HepG2 (cell line): Measurements from ENCODE around the gene CORO1A. TPM values are rescaled to one million over a fixed set of nuclear protein-coding genes. Genes with fewer than 3 reads are reported as not detected.
A peak's percentile ranks its signal among the peaks of the same experiment; 100 is the strongest.

Experiments used
- MAZ ChIP-seq, 2 experiments: sonication (generic) in 1 of 2; formaldehyde crosslinking in 1 of 2; IDR thresholded peaks; 2 replicates each; pipeline versions ENCODE4 v1.5.0 to v1.6.1; 2012 to 2020; ENCODE audit warnings: low read depth in 2 of 2, mild to moderate bottlenecking in 2 of 2, borderline replicate concordance in 1 of 2, improper control_type of control experiment in 1 of 2, low read length in 1 of 2, missing genetic modification reagents in 1 of 2, moderate library complexity in 1 of 2
- PAXIP1 ChIP-seq: sonication (generic); formaldehyde crosslinking; conservative IDR thresholded peaks from 2 replicates; pipeline ENCODE4 v1.4.0; 2020; ENCODE audit warnings: mild to moderate bottlenecking, missing genetic modification reagents, moderate library complexity
- SP5 ChIP-seq: IDR thresholded peaks from 2 replicates; pipeline ENCODE4 v1.6.1; 2016; ENCODE audit warnings: low read depth, borderline replicate concordance
- TBX2 ChIP-seq: sonication (generic); formaldehyde crosslinking; IDR thresholded peaks from 2 replicates; pipeline ENCODE4 v1.5.0; 2020; ENCODE audit warnings: missing genetic modification reagents, mild to moderate bottlenecking, borderline replicate concordance
- U2AF1 ChIP-seq: fragments of 200-400 bp; formaldehyde crosslinking; optimal IDR thresholded peaks from 2 replicates; pipeline ENCODE3; 2017; ENCODE audit warnings: mild to moderate bottlenecking, low read depth, low read length
- ZFY ChIP-seq: sonication (generic); formaldehyde crosslinking; IDR thresholded peaks from 2 replicates; pipeline ENCODE4 v1.4.0; 2020; ENCODE audit warnings: missing genetic modification reagents
- ZMAT3 ChIP-seq: sonication (generic); formaldehyde crosslinking; conservative IDR thresholded peaks from 2 replicates; pipeline ENCODE4 v1.7.0; 2021; ENCODE audit warnings: missing genetic modification reagents
- ZNF263 ChIP-seq: sonication (generic); formaldehyde crosslinking; IDR thresholded peaks from 2 replicates; pipeline ENCODE4 v1.4.0; 2020; ENCODE audit warnings: missing genetic modification reagents
- ZNF557 ChIP-seq: sonication (generic); formaldehyde crosslinking; IDR thresholded peaks from 2 replicates; pipeline ENCODE4 v1.4.0; 2020; ENCODE audit warnings: missing genetic modification reagents
- ZNF570 ChIP-seq: sonication (generic); formaldehyde crosslinking; IDR thresholded peaks from 2 replicates; pipeline ENCODE4 v1.4.0; 2020; ENCODE audit warnings: mild to moderate bottlenecking, missing genetic modification reagents, borderline replicate concordance
- ZNF572 ChIP-seq: sonication (generic); formaldehyde crosslinking; IDR thresholded peaks from 2 replicates; pipeline ENCODE4 v1.5.1; 2020; ENCODE audit warnings: mild to moderate bottlenecking, missing genetic modification reagents
- ZNF75D ChIP-seq: sonication (generic); formaldehyde crosslinking; IDR thresholded peaks from 2 replicates; pipeline ENCODE4 v1.8.1; 2023; ENCODE audit warnings: missing genetic modification reagents, mild to moderate bottlenecking, borderline replicate concordance
- ZSCAN20 ChIP-seq: sonication (generic); formaldehyde crosslinking; IDR thresholded peaks from 2 replicates; pipeline ENCODE4 v1.4.0; 2020; ENCODE audit warnings: missing genetic modification reagents, mild to moderate bottlenecking, borderline replicate concordance
- polyA plus RNA-seq, 8 experiments: library from polyadenylated mRNA; depleted of rRNA in 3 of 8; stranded (reverse) in 7 of 8; unstranded in 1 of 8; fragments of >200 nt; fragmentation: Illumina TruSeq in 4 of 8; extraction: Trizol in 4 of 8; gene quantifications; 2 replicates each; pipeline versions ENCODE4 v1.2.1 to v1.2.3, GENCODE V29; 2011 to 2016; ENCODE audit warnings: low read depth in 4 of 8, missing spikeins in 1 of 8, mixed read lengths in 1 of 8; ENCODE audit not compliant: insufficient read depth in 1 of 8
- total RNA-seq, 5 experiments: library from RNA; depleted of rRNA; stranded (reverse); fragments of >200 nt; fragmentation: Illumina TruSeq; extraction: Trizol; gene quantifications; 2 replicates each; pipeline ENCODE4 v1.2.3, GENCODE V29; 2016; ENCODE audit warnings: low read depth in 1 of 5
- TF ChIP-seq, protein P1 (sequence below): sonication (generic); formaldehyde crosslinking; IDR thresholded peaks from 2 replicates; pipeline ENCODE4 v1.4.0; 2020; ENCODE audit warnings: missing genetic modification reagents
- TF ChIP-seq, protein P2 (sequence below): IDR thresholded peaks from 2 replicates; pipeline ENCODE4 v1.4.0; 2020; ENCODE audit warnings: mild to moderate bottlenecking, missing genetic modification reagents
- TF ChIP-seq, protein P3 (sequence below): IDR thresholded peaks from 2 replicates; pipeline ENCODE4 v1.6.1; 2016; ENCODE audit warnings: low read depth, control low read depth

The CORO1A gene
- total and polyA plus RNA-seq, 2 of the 13 experiments (the other 11 are each of a cell fraction or from before 2014, with no cell fraction given) = 6.5 to 12.9 TPM

DNA sequence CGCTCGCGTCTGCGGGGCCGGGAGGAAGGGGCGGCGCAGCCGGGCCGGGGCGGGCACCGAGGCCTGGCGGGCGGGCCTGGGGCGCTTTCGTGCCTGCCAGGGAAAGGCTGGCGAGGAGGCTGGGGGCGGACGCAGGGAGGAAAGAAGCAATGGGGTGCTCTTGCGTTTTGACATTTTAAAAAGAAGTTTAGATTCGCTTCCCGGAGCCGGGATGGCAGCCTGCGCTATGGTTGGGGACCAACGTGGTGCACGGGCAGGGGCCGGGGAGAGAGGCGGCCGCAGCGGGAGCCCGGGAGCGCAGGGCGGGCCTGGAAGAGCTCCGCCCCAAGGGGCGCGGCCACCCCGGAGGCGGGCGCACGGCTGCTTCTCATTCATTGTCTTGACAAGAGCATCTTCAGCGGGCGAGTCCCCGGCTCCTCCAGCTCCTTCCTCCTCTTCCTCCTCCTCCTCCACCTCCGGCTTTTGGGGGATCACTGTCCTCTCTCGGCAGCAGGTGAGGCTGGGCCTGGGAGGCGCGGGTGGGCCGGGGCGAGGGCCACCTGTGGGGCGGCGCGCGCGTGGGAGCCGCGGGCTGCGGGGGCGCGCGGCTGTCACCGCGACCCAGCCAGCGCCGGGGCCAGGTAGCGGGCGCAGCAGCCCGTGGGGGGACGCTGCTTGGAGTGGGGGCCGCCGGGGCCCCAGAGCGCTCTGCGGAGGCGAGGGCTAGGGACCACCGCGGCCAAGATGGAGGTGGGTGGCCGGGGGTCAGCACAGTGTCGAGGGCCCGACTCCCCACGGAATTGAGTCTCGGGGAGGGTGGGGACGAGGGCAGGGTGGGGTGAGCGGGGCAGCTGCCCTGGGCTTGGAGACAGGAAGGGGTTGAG is at the start of gene CORO1A (continued):
- TF ChIP-seq PAXIP1 (CRISPR knock-in tag) = 0 out of 2 replicates have a peak, but pooled peaks have one; percentile 17
- TF ChIP-seq, protein P1, sequence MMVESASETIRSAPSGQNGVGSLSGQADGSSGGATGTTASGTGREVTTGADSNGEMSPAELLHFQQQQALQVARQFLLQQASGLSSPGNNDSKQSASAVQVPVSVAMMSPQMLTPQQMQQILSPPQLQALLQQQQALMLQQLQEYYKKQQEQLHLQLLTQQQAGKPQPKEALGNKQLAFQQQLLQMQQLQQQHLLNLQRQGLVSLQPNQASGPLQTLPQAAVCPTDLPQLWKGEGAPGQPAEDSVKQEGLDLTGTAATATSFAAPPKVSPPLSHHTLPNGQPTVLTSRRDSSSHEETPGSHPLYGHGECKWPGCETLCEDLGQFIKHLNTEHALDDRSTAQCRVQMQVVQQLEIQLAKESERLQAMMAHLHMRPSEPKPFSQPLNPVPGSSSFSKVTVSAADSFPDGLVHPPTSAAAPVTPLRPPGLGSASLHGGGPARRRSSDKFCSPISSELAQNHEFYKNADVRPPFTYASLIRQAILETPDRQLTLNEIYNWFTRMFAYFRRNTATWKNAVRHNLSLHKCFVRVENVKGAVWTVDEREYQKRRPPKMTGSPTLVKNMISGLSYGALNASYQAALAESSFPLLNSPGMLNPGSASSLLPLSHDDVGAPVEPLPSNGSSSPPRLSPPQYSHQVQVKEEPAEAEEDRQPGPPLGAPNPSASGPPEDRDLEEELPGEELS = no peak
- TF ChIP-seq ZNF263 (CRISPR knock-in tag) = peak; percentile 18; the same call in 1 of the 2 replicates
- peak; percentile 65 for TF ChIP-seq SP5 (CRISPR knock-in tag)
- TF ChIP-seq U2AF1 = no peak
- peak; percentile 58 for TF ChIP-seq TBX2 (CRISPR knock-in tag)
- peak; percentile 77; the same call in 1 of the 2 replicates for TF ChIP-seq ZMAT3 (CRISPR knock-in tag)
- TF ChIP-seq ZNF570 = no peak
- peak; percentile 87 for TF ChIP-seq ZFY (CRISPR knock-in tag)
- TF ChIP-seq ZNF75D (CRISPR knock-in tag) = no peak
- no peak for TF ChIP-seq MAZ (IDR thresholded peaks at IDR 0.05; ENCODE audit: borderline replicate concordance, low read depth, low read length)
- TF ChIP-seq MAZ (CRISPR knock-in tag; IDR thresholded peaks at IDR 0.05; ENCODE audit: low read depth) = peak; percentile 60
- TF ChIP-seq, protein P2, sequence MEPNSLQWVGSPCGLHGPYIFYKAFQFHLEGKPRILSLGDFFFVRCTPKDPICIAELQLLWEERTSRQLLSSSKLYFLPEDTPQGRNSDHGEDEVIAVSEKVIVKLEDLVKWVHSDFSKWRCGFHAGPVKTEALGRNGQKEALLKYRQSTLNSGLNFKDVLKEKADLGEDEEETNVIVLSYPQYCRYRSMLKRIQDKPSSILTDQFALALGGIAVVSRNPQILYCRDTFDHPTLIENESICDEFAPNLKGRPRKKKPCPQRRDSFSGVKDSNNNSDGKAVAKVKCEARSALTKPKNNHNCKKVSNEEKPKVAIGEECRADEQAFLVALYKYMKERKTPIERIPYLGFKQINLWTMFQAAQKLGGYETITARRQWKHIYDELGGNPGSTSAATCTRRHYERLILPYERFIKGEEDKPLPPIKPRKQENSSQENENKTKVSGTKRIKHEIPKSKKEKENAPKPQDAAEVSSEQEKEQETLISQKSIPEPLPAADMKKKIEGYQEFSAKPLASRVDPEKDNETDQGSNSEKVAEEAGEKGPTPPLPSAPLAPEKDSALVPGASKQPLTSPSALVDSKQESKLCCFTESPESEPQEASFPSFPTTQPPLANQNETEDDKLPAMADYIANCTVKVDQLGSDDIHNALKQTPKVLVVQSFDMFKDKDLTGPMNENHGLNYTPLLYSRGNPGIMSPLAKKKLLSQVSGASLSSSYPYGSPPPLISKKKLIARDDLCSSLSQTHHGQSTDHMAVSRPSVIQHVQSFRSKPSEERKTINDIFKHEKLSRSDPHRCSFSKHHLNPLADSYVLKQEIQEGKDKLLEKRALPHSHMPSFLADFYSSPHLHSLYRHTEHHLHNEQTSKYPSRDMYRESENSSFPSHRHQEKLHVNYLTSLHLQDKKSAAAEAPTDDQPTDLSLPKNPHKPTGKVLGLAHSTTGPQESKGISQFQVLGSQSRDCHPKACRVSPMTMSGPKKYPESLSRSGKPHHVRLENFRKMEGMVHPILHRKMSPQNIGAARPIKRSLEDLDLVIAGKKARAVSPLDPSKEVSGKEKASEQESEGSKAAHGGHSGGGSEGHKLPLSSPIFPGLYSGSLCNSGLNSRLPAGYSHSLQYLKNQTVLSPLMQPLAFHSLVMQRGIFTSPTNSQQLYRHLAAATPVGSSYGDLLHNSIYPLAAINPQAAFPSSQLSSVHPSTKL = no peak
- peak; percentile 82; the same call in 1 of the 2 replicates for TF ChIP-seq ZSCAN20 (CRISPR knock-in tag)
- TF ChIP-seq, protein P3, sequence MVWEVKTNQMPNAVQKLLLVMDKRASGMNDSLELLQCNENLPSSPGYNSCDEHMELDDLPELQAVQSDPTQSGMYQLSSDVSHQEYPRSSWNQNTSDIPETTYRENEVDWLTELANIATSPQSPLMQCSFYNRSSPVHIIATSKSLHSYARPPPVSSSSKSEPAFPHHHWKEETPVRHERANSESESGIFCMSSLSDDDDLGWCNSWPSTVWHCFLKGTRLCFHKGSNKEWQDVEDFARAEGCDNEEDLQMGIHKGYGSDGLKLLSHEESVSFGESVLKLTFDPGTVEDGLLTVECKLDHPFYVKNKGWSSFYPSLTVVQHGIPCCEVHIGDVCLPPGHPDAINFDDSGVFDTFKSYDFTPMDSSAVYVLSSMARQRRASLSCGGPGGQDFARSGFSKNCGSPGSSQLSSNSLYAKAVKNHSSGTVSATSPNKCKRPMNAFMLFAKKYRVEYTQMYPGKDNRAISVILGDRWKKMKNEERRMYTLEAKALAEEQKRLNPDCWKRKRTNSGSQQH (CRISPR knock-in tag) = 0 out of 2 replicates have a peak, but pooled peaks have one; percentile 57
- no peak for TF ChIP-seq ZNF557 (CRISPR knock-in tag)
- no peak for TF ChIP-seq ZNF572 (CRISPR knock-in tag)
